ENCODE data around the gene SLC9A9. TPM values are rescaled to one million over a fixed set of nuclear protein-coding genes. Genes with fewer than 3 reads are reported as not detected.

The SLC9A9 gene
- total RNA-seq, 1 experiment from 2014 or later, result 1.5 TPM

DNA sequence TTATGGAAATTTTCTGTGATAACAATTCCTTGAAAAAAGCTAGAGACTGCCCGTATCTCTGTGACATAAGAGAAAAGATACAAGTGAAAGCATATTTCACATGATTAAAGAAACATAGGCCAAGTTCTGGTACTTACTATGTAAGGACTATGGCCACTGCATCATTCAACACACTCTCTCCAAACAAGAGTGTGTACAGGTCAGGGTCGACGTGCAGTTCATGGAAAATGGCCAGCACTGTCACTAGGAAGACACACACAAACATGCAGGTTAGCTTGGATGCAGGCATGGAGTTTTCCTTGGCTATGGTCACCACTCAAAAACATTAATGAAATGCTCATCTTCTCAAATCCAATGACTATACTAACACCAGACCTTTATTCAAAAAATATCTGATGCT is 196.2 kb downstream of the SLC9A9 start:
- DNase-seq (ENCODE audit: low read depth), result no peak

DNA sequence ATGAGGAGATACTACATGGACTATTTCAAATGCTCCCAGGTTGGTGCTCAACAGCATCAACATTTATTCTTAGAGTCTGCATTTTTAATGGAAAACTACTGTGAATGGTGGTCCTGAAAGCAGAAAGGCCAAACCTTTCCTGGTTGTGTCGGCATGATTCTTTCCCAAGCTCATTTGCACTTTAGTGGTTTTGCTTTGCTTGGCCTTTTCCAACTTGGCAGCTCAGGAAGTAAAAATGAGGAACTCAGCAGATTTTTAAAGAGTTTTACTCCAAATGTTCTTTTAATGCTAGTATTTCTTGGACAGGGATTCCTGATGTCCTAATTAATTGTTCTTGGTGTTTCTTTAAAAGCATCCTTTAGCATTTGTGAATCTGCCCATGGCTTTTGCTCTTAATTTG is 197.4 kb downstream of the SLC9A9 start:
- no peak for DNase-seq (ENCODE audit: low read depth)

DNA sequence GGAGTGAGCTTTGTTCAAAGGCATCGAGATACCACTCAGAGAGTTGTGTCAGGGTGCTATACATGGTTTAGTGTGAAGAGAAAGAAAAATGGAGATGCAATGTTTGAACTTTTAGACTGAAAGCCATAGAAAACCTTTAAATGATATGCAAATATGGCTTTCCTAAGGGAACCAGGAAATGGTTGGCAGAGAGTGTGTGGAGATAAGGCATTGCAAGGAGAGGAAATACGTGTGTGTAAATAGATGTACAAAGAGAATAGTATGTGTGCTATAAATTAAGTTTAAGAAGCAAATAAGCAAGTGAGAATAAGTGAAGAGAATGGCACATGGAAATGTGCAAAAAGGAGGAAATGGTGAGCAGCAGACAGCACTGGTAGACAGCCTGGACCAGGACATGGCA is 198.1 kb downstream of the SLC9A9 start:
- no peak for DNase-seq (ENCODE audit: low read depth)

DNA sequence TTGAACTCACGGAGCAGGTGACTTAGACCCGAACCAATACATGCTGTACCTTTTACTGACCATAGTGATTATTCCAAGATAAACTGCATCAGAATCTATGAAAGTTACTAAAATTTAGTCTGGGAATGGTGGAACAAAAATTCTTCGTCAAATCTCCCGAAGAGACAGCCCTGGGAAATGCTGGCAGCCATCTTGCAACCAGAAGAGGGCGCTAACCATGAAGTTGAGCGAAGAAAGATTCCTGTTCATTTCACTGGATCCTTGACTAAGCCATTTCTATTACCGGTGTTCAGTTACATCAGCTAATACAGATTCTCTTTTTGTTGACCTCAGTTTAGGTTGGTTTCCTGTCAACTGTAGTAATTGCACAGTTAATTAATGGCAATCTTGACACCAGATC is 199.6 kb downstream of the SLC9A9 start:
- DNase-seq (ENCODE audit: low read depth), result no peak

DNA sequence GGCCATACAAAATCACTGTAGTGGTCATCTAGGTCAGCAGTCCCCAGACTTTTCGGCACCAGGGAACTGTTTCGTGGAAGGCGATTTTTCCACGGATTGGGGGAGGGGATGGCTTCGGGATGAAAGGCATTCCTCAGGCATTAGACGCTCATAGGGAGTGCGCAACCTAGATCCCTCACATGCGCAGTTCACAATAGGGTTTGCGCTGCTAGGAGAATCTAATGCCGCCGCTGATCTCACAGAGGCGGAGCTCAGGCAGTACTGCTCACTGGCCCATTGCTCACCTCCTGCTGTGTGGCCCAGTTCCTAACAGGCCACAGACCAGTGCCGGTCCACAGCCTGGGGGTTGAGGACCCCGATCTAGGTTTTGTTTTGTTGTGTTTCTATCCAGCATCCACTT is 200.1 kb downstream of the SLC9A9 start:
- DNase-seq (ENCODE audit: low read depth), result no peak

DNA sequence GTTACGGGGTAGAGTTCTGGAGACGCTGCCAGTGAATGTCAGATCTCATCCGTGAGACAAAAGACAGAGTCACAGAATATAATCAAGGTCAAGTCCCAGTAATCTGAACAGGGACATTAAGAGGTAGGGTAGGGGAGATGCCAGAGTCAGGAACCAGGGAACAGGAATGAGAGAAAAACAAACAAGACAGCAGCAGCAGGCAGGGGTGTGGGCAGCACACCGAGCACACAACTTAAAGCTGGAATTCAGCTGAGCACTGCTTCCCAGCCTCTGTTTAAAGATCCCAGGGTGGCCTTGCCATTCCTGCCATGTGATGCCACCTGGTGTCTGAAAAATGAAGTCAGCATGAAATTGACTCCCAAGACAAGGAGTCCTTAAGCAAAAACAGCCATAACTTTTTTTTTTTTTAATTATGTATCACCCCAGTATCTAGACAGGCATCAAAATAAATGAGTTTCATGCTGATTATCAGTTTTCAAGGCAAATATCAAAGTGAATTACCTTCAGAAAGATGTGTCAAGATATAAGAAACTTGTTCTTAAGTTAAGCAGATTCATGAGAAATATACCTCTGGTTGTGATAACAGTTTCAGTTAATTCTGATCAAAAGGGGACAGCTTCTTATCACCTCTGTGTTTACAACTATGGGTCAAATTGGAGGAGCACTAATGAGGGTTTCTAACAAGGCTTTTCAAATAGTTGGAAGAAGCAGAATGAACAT is 203.7 kb downstream of the SLC9A9 start:
- DNase-seq (ENCODE audit: low read depth), result peak; percentile 78

DNA sequence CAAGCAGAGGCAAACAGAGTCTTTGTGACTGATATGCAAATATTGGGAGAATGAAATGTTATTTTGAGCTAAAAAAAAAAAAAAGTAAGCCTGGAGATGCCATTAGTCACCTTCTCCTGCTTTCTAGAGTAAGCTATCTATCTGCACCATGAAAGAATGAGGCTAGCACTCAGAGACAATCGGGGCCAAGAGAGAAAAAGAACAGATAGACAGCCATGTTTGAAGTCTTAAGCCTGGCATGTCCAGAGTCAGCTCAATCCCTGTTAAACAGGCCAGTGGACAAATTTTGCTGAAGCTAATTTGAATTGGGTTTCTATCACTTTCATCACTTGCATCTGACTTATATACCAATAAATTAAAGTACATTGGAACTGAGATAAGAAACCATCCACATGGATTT is 204.4 kb downstream of the SLC9A9 start:
- DNase-seq (ENCODE audit: low read depth), result no peak

DNA sequence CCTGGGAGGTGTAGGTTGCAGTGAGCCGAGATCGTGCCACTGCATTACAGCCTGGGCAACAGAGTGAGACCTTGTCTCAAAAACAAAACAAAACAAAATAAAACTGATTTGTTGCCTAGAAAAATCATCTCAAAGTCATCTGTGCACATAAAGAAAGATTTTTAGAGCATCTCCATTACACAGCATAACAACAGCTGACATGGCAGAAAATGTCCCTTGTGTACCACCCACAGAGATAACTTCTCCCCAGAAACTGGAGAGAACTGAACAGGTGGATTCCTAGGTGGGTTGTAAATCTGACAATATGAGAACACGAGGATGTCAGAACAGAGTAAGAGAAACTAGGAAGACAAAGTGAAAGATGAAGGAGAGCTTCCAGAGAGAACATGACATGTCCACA is 207.5 kb downstream of the SLC9A9 start:
- DNase-seq (ENCODE audit: low read depth), result no peak

DNA sequence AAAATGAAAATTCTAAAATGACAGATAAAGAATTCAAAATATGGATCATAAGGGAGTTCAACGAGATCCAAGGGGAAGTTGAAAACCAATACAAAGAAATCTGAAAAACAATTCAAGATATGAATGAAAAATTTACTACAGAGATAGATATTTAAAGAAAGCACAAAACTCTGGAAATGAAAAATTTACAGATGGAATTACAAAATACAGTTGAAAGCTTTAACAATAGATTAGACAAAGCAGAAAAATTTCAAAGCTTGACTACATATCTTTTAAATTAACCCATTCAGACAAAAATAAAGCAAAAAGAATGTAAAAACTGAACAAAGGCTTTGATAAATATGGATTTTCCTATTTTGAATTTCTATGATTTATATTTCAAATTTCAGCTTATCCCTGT is 211.1 kb downstream of the SLC9A9 start:
- no peak for DNase-seq (ENCODE audit: low read depth)

DNA sequence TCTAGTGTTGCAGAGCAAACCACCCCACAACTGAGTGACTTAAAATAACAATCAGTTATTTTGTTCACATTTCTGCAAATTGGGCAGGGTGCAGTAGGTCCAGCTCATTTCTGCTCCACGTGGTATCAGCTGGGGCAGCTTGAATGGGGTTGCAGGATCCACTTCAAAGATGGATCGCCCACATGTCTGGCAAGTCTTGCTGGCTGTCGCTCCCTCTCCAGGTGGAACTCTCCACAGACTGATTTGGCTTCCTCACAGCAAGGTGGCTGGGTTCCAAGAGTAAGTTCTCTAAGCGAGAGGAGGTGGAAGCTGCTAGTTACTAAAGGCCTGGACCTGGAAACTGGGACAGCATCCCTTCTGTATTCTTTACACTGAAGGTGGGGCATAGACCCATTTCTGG is 213.3 kb downstream of the SLC9A9 start:
- no peak for DNase-seq (ENCODE audit: low read depth)

DNA sequence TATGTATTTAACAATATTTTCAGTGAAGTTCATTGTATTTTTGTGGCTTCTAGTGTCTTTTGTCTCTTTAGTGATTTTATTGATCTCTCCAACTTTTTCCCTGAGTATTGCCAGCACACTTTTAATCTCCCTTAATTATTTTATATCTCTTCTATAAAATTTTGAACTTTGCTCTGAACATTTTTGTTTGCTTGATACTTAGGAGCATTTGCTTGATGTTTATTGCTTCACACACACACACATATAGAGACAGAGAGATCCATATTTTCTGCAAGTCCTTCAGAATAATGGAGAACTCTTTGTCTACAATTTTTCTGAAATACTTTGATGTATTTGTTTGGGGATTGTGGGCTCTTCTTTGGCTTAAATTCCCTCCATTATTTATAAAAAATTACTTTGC is 213.8 kb downstream of the SLC9A9 start:
- no peak for DNase-seq (ENCODE audit: low read depth)

DNA sequence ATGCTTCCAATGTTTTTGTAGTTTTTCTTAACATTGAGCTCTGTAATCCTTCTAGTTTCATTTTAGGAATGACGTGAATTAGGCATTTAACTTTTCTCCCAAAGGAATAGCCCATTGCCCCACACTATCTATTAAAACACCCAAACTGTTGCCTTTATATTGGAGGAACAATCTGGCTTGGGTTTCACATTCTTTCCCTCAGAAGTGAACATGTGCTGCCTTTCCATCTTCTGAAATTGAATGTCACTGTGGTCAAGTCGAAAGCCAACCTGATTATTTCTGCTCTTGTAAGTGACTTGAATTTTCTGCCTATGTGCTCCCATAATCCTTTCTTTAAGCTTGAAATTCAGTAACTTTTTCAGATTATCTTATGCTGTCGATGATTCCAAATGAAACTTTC is 214.5 kb downstream of the SLC9A9 start:
- no peak for DNase-seq (ENCODE audit: low read depth)

DNA sequence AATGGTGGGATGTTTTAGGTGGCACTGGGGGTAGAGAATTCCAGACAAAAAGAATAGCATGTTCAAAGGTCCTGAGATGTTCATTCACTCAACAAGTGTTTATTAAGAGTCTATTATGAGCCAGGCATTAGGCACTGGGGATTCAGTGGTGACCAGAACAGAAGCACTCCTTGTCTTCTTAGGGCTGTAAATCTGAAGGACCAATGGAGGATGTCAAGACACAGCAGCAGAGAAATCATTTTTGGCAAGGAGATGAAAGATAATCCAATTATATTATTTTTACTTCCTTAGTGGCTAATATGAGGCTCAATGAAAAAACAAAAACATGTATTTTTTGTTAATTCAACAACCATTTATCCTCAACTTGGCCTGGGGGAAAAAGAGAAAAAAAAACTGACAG is 218.5 kb downstream of the SLC9A9 start:
- DNase-seq (ENCODE audit: low read depth), result no peak

DNA sequence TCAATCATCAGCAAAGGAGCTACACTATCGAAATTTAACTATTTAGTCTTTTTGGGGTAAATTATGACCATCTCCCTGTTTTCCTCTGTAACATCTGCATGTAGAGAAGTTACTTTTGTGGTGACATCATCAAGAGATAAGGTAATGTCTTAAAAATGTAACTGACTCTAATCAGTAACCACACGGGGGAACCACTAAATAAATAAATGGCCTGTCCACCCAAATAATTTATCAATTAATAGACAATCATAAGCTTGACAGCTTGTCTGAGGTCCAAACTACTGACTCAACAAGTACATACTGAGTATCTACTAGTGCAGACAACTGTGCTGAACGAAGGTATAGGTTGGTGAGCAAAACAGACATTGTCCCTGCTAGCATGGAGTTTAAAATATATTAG is 219.3 kb downstream of the SLC9A9 start:
- no peak for DNase-seq (ENCODE audit: low read depth)

DNA sequence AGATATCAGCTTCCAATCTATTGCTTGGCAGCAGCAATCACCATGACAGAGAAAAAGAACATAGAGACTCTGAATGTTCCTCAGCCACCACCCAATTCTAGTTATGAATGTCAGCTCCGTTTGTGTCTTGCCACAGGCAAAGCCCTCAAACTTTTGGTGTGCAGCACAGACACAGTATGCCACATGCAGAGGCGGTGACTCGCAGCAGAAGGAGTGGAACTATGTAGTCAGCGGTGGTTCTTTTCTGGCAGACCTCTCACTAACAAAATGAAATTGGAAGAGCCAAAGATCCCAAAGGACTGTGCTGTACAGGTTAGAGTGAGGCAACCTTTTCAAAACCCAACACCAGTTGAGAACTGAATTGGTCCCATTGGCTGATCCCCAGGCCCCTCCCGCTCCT is 220.9 kb downstream of the SLC9A9 start:
- DNase-seq (ENCODE audit: low read depth), result peak; percentile 18

DNA sequence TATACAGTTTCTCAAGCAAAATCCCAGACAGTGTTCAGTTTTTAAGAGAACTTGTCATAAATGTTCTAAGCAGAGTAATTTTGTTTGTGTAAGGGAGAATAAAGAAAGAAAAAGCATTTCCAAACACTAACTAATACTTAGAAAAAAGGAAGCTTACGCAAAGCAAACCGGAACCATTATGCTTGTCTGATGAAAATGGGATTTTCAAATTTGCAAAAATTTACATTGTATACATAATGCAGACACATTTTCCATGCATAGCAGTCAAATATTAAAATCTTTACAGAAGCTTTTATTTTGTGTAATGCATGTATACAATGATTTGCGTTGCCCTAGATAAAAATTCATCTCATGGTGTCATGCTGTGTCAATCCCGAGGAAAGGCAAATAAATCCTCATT is 229.0 kb downstream of the SLC9A9 start:
- DNase-seq (ENCODE audit: low read depth), result no peak

DNA sequence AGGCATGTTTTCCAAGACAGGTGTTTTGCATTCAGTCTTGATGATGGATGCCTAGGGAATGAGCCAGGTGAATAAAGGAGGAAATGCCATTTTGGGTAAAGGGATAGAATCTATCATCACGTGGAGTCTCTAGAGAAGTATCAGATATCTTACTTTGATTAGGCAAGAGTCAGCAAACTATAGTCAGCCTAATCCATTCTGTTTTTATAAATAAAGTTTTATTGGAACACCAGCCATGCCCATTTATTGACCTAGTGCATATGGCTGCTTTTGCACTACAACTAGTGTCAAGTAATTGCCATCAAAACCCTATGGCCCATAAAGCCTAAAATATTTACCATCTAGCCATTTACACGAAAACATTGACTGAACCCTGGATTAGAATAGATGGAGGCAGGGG is 231.2 kb downstream of the SLC9A9 start:
- no peak for DNase-seq (ENCODE audit: low read depth)

DNA sequence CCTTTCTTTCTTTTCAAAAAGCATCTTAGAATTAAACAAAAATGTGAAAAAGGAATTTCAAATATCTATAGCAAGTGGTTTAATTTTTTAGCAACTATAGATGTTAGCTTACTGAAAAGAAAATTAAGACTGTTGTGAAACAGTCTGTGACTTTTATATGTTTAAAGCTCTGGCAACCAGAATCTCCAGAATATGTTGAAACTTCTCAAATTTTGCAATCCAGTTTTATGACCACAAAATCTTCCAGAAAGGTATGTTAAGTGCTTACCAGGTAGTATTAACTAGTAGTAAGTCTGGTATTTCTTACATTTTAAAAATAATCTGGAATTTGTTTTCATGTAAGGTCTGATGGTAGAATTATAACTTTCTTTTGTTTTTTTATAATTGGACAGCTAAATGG is 235.0 kb downstream of the SLC9A9 start:
- DNase-seq (ENCODE audit: low read depth), result no peak

DNA sequence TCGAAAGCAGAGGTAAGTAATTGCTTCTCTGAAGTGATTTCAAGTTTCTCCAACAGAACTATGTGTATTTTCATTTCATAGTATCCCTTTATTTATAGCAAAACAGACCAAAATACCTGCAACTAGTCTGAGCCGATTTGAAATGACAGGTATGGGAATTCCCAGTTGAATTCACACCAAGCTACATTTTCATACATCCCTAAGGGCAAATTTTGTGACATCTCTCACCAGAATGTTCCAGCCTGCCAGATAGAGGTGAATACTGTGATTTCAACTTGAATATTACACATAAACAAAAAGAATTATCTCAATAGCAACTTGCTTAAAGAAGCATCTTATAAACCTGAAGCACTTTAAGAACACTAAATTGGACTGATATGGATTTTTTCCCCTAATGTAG is 235.7 kb downstream of the SLC9A9 start:
- no peak for DNase-seq (ENCODE audit: low read depth)

DNA sequence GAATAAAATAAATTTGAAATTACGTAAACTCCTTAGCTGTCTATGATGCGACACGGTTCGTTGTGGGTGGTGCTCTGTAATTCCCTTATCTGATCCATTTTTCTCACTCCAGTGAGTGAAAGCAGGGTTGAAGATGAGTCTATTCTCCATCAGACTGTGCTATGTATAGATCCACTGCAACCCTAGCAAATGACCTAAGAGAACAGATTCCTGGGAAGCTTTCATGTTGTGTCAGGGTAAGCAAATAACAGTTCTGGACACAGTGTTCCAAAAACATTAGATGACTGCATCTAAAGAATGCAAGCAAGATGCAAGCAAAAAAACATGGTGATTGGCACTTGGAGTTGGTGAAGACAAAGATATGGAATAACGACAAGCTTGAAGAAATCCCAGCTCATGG is 239.3 kb downstream of the SLC9A9 start:
- DNase-seq (ENCODE audit: low read depth), result no peak

DNA sequence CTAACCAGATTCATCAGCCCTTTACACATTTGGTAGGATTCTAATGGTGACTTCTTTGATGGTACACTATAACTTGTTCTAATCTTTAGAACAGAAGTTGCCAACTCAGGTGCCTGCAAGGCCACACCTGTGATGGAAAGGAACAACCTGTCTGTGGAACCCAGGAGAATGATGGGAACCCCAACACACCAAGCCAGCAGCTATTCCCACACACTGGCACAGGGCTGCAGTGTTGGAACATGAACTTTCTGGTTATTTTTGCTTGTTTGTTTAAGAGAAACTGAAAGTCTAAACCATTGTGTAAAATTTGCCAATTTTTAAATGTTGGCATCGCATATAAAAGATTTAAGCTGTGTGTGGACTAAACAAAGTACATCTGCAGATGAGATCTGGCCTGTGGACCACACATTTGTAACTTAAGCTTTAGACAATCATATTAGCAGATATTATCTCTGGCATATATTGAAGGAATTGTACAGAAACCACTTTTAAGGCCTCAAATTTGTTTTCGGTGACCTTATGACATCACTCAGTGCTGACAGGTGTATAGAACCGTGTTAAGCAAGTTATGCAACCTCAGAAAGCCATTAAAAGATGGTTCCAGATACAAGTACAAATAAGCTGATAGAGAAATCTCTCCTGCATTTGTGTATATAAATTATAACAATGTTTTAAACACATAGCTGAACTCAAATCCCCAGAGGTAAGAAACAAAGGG is 242.9 kb downstream of the SLC9A9 start:
- DNase-seq (ENCODE audit: low read depth), result no peak

DNA sequence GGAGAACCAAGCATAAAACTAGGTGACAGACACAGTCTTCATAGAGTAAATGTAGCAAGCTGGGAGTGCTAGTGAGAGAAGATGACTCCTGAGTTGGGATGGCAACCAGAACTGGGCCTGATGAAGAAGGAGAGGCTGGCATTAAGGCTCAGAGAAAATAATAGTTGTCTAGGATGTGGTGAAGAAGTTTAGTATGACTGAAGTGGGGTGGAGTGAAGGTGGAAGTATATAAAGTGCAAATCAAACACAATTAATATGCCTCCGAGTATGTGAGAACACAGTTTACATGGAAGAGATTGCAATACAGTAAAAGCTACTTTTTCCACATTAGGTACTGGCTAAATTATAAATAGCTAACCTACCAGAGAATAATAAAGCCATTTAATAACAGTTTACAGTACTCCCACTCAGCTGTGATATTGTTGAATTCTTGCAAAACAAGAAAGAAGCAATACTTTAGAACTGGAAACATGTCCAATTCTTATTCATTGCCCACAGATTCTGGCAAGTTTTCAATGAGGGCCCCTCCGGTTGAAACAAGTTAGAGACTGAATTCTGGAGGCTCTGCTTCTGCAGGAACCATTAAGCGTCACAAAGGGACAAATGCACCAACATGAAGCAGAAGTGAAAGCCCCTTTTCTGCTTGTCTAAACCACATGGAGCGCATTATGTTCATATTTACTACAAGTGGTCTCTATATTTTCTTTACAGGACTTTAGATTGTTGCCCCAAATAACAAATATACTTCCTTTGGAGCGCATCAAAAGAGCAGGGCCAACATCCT is 243.7 kb downstream of the SLC9A9 start:
- DNase-seq (ENCODE audit: low read depth), result no peak

DNA sequence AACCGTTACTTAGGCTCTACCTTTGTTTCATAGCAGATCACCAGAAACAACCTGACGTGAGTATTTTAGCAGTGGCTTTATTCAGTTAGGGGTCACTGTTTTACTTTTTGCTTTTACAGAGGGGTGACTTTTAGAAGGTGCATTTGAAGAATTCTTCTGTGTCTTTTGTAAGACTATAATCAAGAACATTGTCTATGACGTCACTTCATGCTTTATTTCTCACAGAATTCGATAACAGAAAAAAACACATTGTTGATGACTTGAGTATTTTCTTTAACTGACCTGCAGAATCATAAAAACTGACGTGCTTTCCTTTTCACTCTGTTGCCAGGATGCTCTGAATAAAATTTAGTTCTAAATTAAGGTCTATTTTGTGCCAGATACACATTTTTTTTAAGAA is 244.5 kb downstream of the SLC9A9 start:
- DNase-seq (ENCODE audit: low read depth), result no peak
